Cortex of kidney (tissue), 1 donor: ENCODE results near the gene CALR.
"Not testable (repeated sequence)": the region's sequence is repeated elsewhere in the genome, so short reads cannot be mapped to it uniquely, and the experiment has no call there.

Experiments used
- DNase-seq: peaks from one replicate; lab custom pipeline; 2025; lab: John Stamatoyannopoulos, UW

CALR gene

GRCh38 chr19:12933287-12934072, 4.9 kb upstream of the CALR start, which contains the start of gene FARSA:
Gene FARSA, minus strand, starts transcription at chr19:12933711. Its CDS starts 15 bp downstream, at chr19:12933696.
- DNase-seq, result no peak

- no peak for DNase-seq
These were observed 3.3 kb upstream of the CALR start for GRCh38 chr19:12935071-12935470.

GRCh38 chr19:12936582-12936981, 1.8 kb upstream of the CALR start:
- no peak for DNase-seq

GRCh38 chr19:12937093-12937926, 1.1 kb upstream of the CALR start:
- no peak for DNase-seq

GRCh38 chr19:12938779-12939601, 581 bp downstream of the CALR start:
- DNase-seq, result no peak

- DNase-seq, result no peak
These were observed 1.6 kb downstream of the CALR start for GRCh38 chr19:12939975-12940423.

GRCh38 chr19:12940897-12941296, 2.5 kb downstream of the CALR start:
- DNase-seq, result no peak

- DNase-seq, result no peak
These were observed 5.1 kb downstream of the CALR start for GRCh38 chr19:12943437-12944044.

- no peak for DNase-seq
These were observed 5.8 kb downstream of the CALR start for GRCh38 chr19:12944104-12944674.

- peak; percentile 52 for DNase-seq
These were observed 7.2 kb downstream of the CALR start, which contains the start of gene RAD23A for GRCh38 chr19:12945479-12946091. Gene RAD23A, plus strand, starts transcription at chr19:12945862. Its CDS starts 87 bp downstream, at chr19:12945949.

GRCh38 chr19:12946092-12946721, 7.8 kb downstream of the CALR start:
- DNase-seq, result no peak

GRCh38 chr19:12946731-12947496, 8.5 kb downstream of the CALR start:
- DNase-seq, result no peak

- DNase-seq, result no peak
These were observed 9.5 kb downstream of the CALR start for GRCh38 chr19:12947702-12948611.

GRCh38 chr19:12948612-12949362, 10.4 kb downstream of the CALR start:
- no peak for DNase-seq

GRCh38 chr19:12949363-12950283, 11.2 kb downstream of the CALR start:
- no peak for DNase-seq

GRCh38 chr19:12952050-12952449, 13.6 kb downstream of the CALR start:
- not testable (repeated sequence) for DNase-seq
